DND-41 (cell line): ENCODE results near the gene SPOCK2.

Source experiments
- CTCF ChIP-seq: IDR thresholded peaks from 2 replicates; pipeline ENCODE4 v1.5.1; 2012; ENCODE audit warnings: borderline replicate concordance, low read length, moderate library complexity, mild to moderate bottlenecking; ENCODE audit not compliant: poor library complexity, severe bottlenecking; ENCODE audit errors: extremely low read depth
- EZH2 ChIP-seq: IDR thresholded peaks from 3 replicates; pipeline ENCODE4 v1.6.1; 2012; ENCODE audit warnings: borderline replicate concordance, low read depth, mild to moderate bottlenecking, moderate library complexity, low read length, inconsistent platforms; ENCODE audit not compliant: severe bottlenecking

GRCh38 chr10:72108830-72109635 is 20.7 kb upstream of the SPOCK2 start:
- no peak for TF ChIP-seq CTCF
- TF ChIP-seq EZH2 = no peak
